Chondrocyte (in vitro differentiated cells): ENCODE measurements around the gene TRIM56. TPM values are rescaled to one million over a fixed set of nuclear protein-coding genes. Genes with fewer than 3 reads are reported as not detected.
"Not testable (repeated sequence)": the region's sequence is repeated elsewhere in the genome, so short reads cannot be mapped to it uniquely, and the experiment has no call there.

Experiments used
- DNase-seq: peaks from one replicate; pipeline ENCODE4 v3.0.0; 2021; ENCODE audit warnings: mixed read lengths, low spot score
- H3K27ac Mint-ChIP-seq: one replicate; pipeline ENCODE4 v1.8.0; 2021; ENCODE audit warnings: mild to moderate bottlenecking, moderate library complexity, mixed read lengths; ENCODE audit not compliant: unreplicated experiment
- H3K27me3 Mint-ChIP-seq: 2 replicates; pipeline ENCODE4 v1.8.0; 2021; ENCODE audit warnings: low read depth, mixed read lengths
- H3K36me3 Mint-ChIP-seq: 2 replicates; pipeline ENCODE4 v1.8.0; 2021; ENCODE audit warnings: low read depth, mixed read lengths
- H3K4me1 Mint-ChIP-seq: 2 replicates; pipeline ENCODE4 v1.8.0; 2021; ENCODE audit warnings: low read depth, mild to moderate bottlenecking, mixed read lengths
- H3K4me3 Mint-ChIP-seq: one replicate; pipeline ENCODE4 v1.8.0; 2021; ENCODE audit warnings: mild to moderate bottlenecking, moderate library complexity, mixed read lengths; ENCODE audit not compliant: unreplicated experiment
- H3K9me3 Mint-ChIP-seq: 2 replicates; pipeline ENCODE4 v1.8.0; 2021; ENCODE audit warnings: low read depth, mixed read lengths
- total RNA-seq: library from RNA; stranded (reverse); gene quantifications from 3 replicates; pipeline ENCODE4 v1.2.1, GENCODE V29; 2021
- TF ChIP-seq, protein P1 (sequence below): fragments of 200-600 bp; sonication (generic); IDR thresholded peaks from 2 replicates; pipeline ENCODE4 v1.5.0; 2021; ENCODE audit warnings: antibody characterized with exemption, mild to moderate bottlenecking, moderate library complexity

The TRIM56 gene
- total RNA-seq, 1 donor from 2014 or later: 30.4 TPM

DNA sequence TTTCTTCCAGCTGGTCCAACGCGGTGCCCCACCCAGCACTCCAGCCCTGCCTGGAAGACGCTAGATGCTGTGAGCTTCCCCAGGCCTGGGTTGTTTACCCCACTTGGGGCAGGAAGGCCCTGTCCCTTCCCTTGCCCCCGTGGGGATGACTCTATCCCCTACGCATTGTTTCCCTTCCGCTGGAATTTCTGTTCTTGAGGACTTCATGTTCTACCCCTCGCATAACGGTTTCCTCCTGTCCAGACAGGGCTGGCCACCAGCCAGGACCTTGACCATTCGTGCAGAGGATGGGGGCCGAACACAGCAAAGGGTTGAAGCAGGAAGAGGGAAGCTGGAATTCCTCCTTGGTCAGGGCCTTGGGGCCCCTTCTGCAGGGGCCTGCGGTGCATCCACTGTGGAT lies 27.0 kb downstream of the TRIM56 start:
- peak; percentile 95 for DNase-seq
- Mint-ChIP-seq H3K9me3 (no peaks in the 10 kb centered on the region), H3K4me3 (peak overlapping the region; percentile 31), H3K4me1 (peaks cover 75% of the 10 kb centered on the region), H3K27me3 (no peaks in the 10 kb centered on the region), H3K27ac (peak overlapping the region; percentile 94), H3K36me3 (no peaks in the 10 kb centered on the region)
- TF ChIP-seq, protein P1, sequence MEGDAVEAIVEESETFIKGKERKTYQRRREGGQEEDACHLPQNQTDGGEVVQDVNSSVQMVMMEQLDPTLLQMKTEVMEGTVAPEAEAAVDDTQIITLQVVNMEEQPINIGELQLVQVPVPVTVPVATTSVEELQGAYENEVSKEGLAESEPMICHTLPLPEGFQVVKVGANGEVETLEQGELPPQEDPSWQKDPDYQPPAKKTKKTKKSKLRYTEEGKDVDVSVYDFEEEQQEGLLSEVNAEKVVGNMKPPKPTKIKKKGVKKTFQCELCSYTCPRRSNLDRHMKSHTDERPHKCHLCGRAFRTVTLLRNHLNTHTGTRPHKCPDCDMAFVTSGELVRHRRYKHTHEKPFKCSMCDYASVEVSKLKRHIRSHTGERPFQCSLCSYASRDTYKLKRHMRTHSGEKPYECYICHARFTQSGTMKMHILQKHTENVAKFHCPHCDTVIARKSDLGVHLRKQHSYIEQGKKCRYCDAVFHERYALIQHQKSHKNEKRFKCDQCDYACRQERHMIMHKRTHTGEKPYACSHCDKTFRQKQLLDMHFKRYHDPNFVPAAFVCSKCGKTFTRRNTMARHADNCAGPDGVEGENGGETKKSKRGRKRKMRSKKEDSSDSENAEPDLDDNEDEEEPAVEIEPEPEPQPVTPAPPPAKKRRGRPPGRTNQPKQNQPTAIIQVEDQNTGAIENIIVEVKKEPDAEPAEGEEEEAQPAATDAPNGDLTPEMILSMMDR: no peak

DNA sequence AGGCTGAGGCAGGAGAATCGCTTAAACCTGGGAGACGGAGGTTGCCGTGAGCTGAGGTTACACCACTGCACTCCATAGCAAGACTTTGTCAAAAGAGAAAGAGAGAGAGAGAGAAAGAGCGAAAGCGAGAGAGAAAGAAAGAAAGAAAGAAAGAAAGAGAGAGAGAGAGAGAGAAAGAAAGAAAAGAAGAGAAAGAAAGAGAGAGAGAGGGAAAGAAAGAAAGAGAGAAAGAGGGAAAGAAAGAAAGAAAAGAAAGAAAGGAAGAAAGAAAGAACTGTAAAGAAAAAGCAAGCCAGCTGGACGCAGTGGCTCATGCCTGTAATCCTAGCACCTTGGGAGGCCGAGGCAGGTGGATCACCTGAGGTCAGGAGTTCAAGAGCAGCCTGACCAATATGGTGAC lies 27.9 kb downstream of the TRIM56 start:
- peak overlapping the region; percentile 94 for H3K27ac Mint-ChIP-seq
- not testable (repeated sequence) for H3K36me3 Mint-ChIP-seq, H3K27me3 Mint-ChIP-seq

DNA sequence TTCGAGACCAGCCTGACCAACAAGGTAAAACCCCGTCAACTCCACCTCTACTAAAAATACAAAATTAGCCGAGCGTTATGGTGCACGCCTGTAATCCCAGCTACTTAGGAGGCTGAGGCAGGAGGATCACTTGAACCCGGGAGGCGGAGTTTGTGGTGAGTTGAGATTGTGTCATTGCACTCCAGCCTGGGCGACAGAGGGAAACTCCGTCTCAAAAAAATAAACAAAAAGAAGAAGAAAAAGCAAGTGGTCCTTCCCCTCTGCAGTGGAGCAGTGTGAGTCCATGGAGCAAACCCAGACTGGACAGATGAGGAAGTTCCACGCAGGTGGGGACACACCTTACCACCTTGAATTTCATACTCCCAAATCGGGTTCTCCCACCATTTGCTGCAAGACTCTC lies 28.6 kb downstream of the TRIM56 start:
- no peak for DNase-seq
- Mint-ChIP-seq H3K36me3 (no peaks in the 10 kb centered on the region), H3K4me3 (no peak overlapping the region), H3K27me3 (no peaks in the 10 kb centered on the region), H3K27ac (peak overlapping the region; percentile 22), H3K9me3 (no peaks in the 10 kb centered on the region), H3K4me1 (peaks cover 78% of the 10 kb centered on the region)
- TF ChIP-seq, protein P1: no peak

More for the DNA sequence above, 27.9 kb downstream of the TRIM56 start:
- peaks cover 78% of the 10 kb centered on the region for H3K4me1 Mint-ChIP-seq
- DNase-seq, H3K4me3 Mint-ChIP-seq, H3K9me3 Mint-ChIP-seq: not testable (repeated sequence)

DNA sequence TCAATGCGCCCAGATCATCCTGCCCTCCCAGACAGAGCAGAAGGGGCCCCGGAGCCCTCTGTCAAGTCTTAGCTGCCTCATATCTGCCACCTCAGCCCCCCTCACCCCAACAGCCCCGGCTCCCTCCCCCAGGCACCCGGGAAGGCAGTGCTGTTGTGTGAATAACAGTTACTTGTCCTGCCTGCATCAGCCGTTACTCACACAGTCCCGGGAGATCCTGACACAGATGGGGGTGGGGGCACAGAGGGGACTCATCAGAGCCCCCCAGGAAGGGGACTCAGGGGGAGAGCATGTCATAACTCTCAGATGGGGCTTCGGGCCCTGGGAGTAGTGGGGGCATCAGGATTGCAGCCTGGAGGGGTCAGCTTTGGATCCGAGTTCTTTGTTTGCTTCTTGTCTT lies 29.2 kb downstream of the TRIM56 start:
- no peaks in the 10 kb centered on the region for H3K36me3 Mint-ChIP-seq
- TF ChIP-seq, protein P1: no peak
- no peak overlapping the region for H3K4me3 Mint-ChIP-seq
- no peaks in the 10 kb centered on the region for H3K9me3 Mint-ChIP-seq
- H3K27ac Mint-ChIP-seq: peak overlapping the region; percentile 95
- no peaks in the 10 kb centered on the region for H3K27me3 Mint-ChIP-seq
- peaks cover 77% of the 10 kb centered on the region for H3K4me1 Mint-ChIP-seq
- DNase-seq: no peak

DNA sequence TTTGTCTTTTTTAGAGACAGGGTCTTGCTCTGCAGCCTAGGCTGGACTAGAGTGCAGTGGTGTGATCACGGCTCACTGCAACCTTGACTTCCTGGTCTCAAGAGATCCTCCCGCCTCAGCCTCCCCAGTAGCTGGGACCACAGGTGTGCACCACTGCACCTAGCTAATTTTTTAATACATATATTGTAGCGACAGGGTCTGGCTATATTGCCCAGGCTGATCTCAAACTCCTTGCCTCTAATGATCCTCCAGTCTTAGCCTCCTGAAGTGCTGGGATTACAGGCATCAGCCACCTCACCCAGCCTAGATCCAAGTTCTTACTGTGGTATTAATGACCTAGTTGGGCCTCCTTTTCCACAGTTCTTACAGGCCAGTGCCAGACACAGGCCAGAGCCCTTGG lies 29.9 kb downstream of the TRIM56 start:
- H3K4me3 Mint-ChIP-seq: no peak overlapping the region
- DNase-seq: no peak
- peak overlapping the region; percentile 27 for H3K27ac Mint-ChIP-seq
- H3K36me3 Mint-ChIP-seq: no peaks in the 10 kb centered on the region
- H3K27me3 Mint-ChIP-seq: no peaks in the 10 kb centered on the region
- H3K9me3 Mint-ChIP-seq: no peaks in the 10 kb centered on the region
- H3K4me1 Mint-ChIP-seq: peaks cover 79% of the 10 kb centered on the region
- TF ChIP-seq, protein P1: no peak

DNA sequence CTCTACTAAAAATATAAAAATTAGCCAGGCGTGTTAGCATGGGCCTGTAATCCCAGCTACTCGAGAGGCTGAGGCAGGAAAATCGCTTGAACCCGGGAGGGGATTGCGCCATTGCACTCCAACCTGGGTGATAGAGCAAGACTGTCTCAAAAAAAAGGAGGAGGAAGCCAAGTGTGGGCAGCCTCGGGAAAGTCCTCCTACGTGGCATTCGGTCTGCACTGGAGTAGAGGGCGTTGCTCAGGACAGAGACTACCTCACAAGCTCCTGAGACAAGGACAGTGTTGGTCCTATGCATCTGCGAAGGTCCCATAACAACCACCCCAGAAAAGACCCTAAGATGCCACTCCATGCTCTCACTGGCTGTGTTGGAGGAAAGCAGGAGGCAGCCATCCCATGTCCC lies 31.6 kb downstream of the TRIM56 start:
- DNase-seq: no peak
- Mint-ChIP-seq H3K27ac (peak overlapping the region; percentile 98), H3K36me3 (no peaks in the 10 kb centered on the region), H3K27me3 (no peaks in the 10 kb centered on the region), H3K9me3 (no peaks in the 10 kb centered on the region), H3K4me3 (no peak overlapping the region), H3K4me1 (peaks cover 76% of the 10 kb centered on the region)
- TF ChIP-seq, protein P1: no peak
